ENCODE data around the gene IFI27L2. TPM values are rescaled to one million over a fixed set of nuclear protein-coding genes. Genes with fewer than 3 reads are reported as not detected.

Gene IFI27L2
- total RNA-seq, 1 donor from 2014 or later: 63.9 TPM

GRCh38 chr14:94126800-94127199 is 2.6 kb downstream of the IFI27L2 start:
- Histone ChIP-seq H3K79me2 (ENCODE audit: insufficient read depth, low read length) (no peaks in the 10 kb centered on the region), H3K9ac (ENCODE audit: low read length) (no peak overlapping the region), H3K36me3 (ENCODE audit: insufficient read depth, low read length) (peaks cover 3% of the 10 kb centered on the region), H3K27me3 (ENCODE audit: insufficient read depth, low read length) (no peaks in the 10 kb centered on the region), H4K20me1 (ENCODE audit: insufficient read depth, low read length) (no peaks in the 10 kb centered on the region), H2AFZ (ENCODE audit: low read depth, low read length) (no peak overlapping the region), H3K4me2 (ENCODE audit: low read length) (no peak overlapping the region), H3K4me1 (ENCODE audit: insufficient read depth, low read length) (peaks cover 12% of the 10 kb centered on the region), H3K9me3 (ENCODE audit: insufficient read depth, low read depth, low read length) (no peaks in the 10 kb centered on the region), H3K4me3 (ENCODE audit: insufficient read depth, low read depth, low read length) (no peak overlapping the region), H3K27ac (ENCODE audit: low read depth, low read length) (no peak overlapping the region)
- peak overlapping the region; percentile 29 for H3K4me3 Mint-ChIP-seq (ENCODE audit: unreplicated experiment)
- H3K36me3 Mint-ChIP-seq (ENCODE audit: low read depth, unreplicated experiment): peaks cover 3% of the 10 kb centered on the region
- peaks cover 9% of the 10 kb centered on the region for H3K4me1 Mint-ChIP-seq (ENCODE audit: low read depth, unreplicated experiment)
- no peak overlapping the region for H3K27ac Mint-ChIP-seq (ENCODE audit: unreplicated experiment)
- peaks cover 6% of the 10 kb centered on the region for H3K9me3 Mint-ChIP-seq (ENCODE audit: unreplicated experiment)
- no peak for DNase-seq (ENCODE audit: low read depth)
- H3K27me3 Mint-ChIP-seq (ENCODE audit: low read depth, unreplicated experiment): peaks cover 5% of the 10 kb centered on the region
- TF ChIP-seq CTCF (IDR thresholded peaks at IDR 0.05; ENCODE audit: insufficient read depth, low read depth, low read length) (no peak), EZH2 (IDR thresholded peaks at IDR 0.05; ENCODE audit: insufficient read depth, low read length) (no peak)
- no peak for FAIRE-seq

DNA sequence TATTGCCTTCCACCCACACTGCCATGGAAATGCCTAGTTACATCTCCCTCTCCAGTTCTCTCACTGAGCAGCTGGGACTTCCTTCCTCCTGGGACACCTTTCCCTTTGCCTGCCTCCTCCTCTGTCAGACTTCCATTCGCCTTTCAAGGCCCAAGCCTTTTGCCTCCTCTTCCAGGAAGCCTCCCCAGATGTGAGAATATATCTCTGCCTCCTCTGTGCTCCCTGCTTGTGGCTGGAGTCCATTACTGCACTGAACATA is 3.1 kb downstream of the IFI27L2 start:
- Histone ChIP-seq H3K4me1 (ENCODE audit: insufficient read depth, low read length) (peaks cover 17% of the 10 kb centered on the region), H3K9ac (ENCODE audit: low read length) (no peak overlapping the region), H3K27me3 (ENCODE audit: insufficient read depth, low read length) (no peaks in the 10 kb centered on the region), H2AFZ (ENCODE audit: low read depth, low read length) (no peak overlapping the region), H3K4me3 (ENCODE audit: insufficient read depth, low read depth, low read length) (no peak overlapping the region), H3K79me2 (ENCODE audit: insufficient read depth, low read length) (no peaks in the 10 kb centered on the region), H4K20me1 (ENCODE audit: insufficient read depth, low read length) (no peaks in the 10 kb centered on the region), H3K27ac (ENCODE audit: low read depth, low read length) (no peak overlapping the region), H3K4me2 (ENCODE audit: low read length) (no peak overlapping the region), H3K36me3 (ENCODE audit: insufficient read depth, low read length) (peaks cover 3% of the 10 kb centered on the region), H3K9me3 (ENCODE audit: insufficient read depth, low read depth, low read length) (no peaks in the 10 kb centered on the region)
- Mint-ChIP-seq H3K4me1 (ENCODE audit: low read depth, unreplicated experiment) (peaks cover 9% of the 10 kb centered on the region), H3K9me3 (ENCODE audit: unreplicated experiment) (peaks cover 9% of the 10 kb centered on the region), H3K27ac (ENCODE audit: unreplicated experiment) (no peak overlapping the region), H3K4me3 (ENCODE audit: unreplicated experiment) (no peak overlapping the region), H3K36me3 (ENCODE audit: low read depth, unreplicated experiment) (peaks cover 3% of the 10 kb centered on the region), H3K27me3 (ENCODE audit: low read depth, unreplicated experiment) (peaks cover 5% of the 10 kb centered on the region)
- FAIRE-seq: no peak
- TF ChIP-seq EZH2 (IDR thresholded peaks at IDR 0.05; ENCODE audit: insufficient read depth, low read length): no peak
- no peak for TF ChIP-seq CTCF (IDR thresholded peaks at IDR 0.05; ENCODE audit: insufficient read depth, low read depth, low read length)
- DNase-seq (ENCODE audit: low read depth): no peak

DNA sequence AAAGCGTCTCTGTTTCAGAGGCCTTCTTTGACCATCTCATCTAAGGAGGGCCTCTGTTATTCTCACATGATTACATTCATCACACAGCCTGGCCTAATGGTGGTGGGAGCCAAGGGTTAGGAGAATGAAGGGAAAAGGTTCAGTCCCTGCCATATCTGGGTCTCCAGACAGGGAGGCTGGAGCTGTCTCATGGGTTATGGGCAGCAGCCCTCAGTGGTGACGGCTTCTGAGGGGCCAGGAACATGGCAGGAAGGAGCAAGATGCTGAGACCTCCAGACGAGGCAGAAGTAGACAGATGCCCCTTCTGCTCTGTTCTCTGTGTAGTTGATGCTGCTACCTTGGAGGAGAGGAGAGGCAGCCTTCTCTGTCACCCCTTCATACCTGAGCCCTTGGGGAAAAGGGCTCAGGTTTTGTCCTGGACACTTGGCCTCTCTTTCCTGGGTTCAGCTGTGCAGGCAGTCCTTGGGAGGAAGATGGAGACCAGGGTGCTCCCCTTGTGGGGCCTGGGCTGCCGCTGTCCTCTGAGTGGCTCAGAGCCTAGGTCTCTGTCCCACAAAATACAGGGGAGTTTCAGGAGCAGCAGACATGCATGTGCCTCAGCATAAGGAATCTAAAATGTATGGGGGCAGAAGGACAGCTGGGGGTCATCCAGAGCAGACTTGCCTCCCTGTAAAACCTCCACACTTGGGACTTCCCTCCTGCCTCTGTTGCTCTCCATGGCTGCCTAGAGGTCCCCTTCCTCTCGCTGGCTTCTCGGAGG is 3.6 kb downstream of the IFI27L2 start:
- no peak overlapping the region for H2AFZ ChIP-seq (ENCODE audit: low read depth, low read length)
- no peak overlapping the region for H3K27ac ChIP-seq (ENCODE audit: low read depth, low read length)
- no peaks in the 10 kb centered on the region for H4K20me1 ChIP-seq (ENCODE audit: insufficient read depth, low read length)
- DNase-seq (ENCODE audit: low read depth) (no peak), FAIRE-seq (no peak)
- Mint-ChIP-seq H3K27ac (ENCODE audit: unreplicated experiment) (no peak overlapping the region), H3K4me1 (ENCODE audit: low read depth, unreplicated experiment) (peaks cover 9% of the 10 kb centered on the region), H3K36me3 (ENCODE audit: low read depth, unreplicated experiment) (peaks cover 3% of the 10 kb centered on the region), H3K4me3 (ENCODE audit: unreplicated experiment) (no peak overlapping the region), H3K27me3 (ENCODE audit: low read depth, unreplicated experiment) (peaks cover 5% of the 10 kb centered on the region), H3K9me3 (ENCODE audit: unreplicated experiment) (peaks cover 13% of the 10 kb centered on the region)
- H3K4me2 ChIP-seq (ENCODE audit: low read length): no peak overlapping the region
- no peaks in the 10 kb centered on the region for H3K27me3 ChIP-seq (ENCODE audit: insufficient read depth, low read length)
- H3K4me3 ChIP-seq (ENCODE audit: insufficient read depth, low read depth, low read length): no peak overlapping the region
- H3K9ac ChIP-seq (ENCODE audit: low read length): no peak overlapping the region
- peaks cover 22% of the 10 kb centered on the region for H3K4me1 ChIP-seq (ENCODE audit: insufficient read depth, low read length)
- H3K79me2 ChIP-seq (ENCODE audit: insufficient read depth, low read length): no peaks in the 10 kb centered on the region
- H3K9me3 ChIP-seq (ENCODE audit: insufficient read depth, low read depth, low read length): no peaks in the 10 kb centered on the region
- TF ChIP-seq EZH2 (IDR thresholded peaks at IDR 0.05; ENCODE audit: insufficient read depth, low read length) (no peak), CTCF (IDR thresholded peaks at IDR 0.05; ENCODE audit: insufficient read depth, low read depth, low read length) (no peak)
- H3K36me3 ChIP-seq (ENCODE audit: insufficient read depth, low read length): peaks cover 3% of the 10 kb centered on the region
